ENCODE results near the gene ADAMTSL2.
"Not testable (repeated sequence)": the region's sequence is repeated elsewhere in the genome, so short reads cannot be mapped to it uniquely, and the experiment has no call there.

The ADAMTSL2 gene

GRCh38 chr9:133558191-133559126 is 24.0 kb downstream of the ADAMTSL2 start:
- no peak for DNase-seq (ENCODE audit: low spot score)

GRCh38 chr9:133560311-133560710 is 25.8 kb downstream of the ADAMTSL2 start:
- no peak for DNase-seq (ENCODE audit: low spot score)

- DNase-seq (ENCODE audit: low spot score), result no peak
Observed at GRCh38 chr9:133560944-133561343, 26.4 kb downstream of the ADAMTSL2 start.

GRCh38 chr9:133561976-133562554 is 27.6 kb downstream of the ADAMTSL2 start:
- no peak for DNase-seq (ENCODE audit: low spot score)

GRCh38 chr9:133562611-133563290 is 28.2 kb downstream of the ADAMTSL2 start:
- no peak for DNase-seq (ENCODE audit: low spot score)

GRCh38 chr9:133563291-133563796 is 28.8 kb downstream of the ADAMTSL2 start:
- no peak for DNase-seq (ENCODE audit: low spot score)

- DNase-seq (ENCODE audit: low spot score), result not testable (repeated sequence)
Observed at GRCh38 chr9:133563814-133564213, 29.3 kb downstream of the ADAMTSL2 start.

- no peak for DNase-seq (ENCODE audit: low spot score)
Observed at GRCh38 chr9:133564451-133565116, 30.1 kb downstream of the ADAMTSL2 start.

GRCh38 chr9:133566382-133566781 is 31.9 kb downstream of the ADAMTSL2 start:
- DNase-seq (ENCODE audit: low spot score), result no peak

GRCh38 chr9:133566817-133567216 is 32.3 kb downstream of the ADAMTSL2 start:
- DNase-seq (ENCODE audit: low spot score), result no peak

GRCh38 chr9:133568186-133568585 is 33.7 kb downstream of the ADAMTSL2 start:
- no peak for DNase-seq (ENCODE audit: low spot score)

GRCh38 chr9:133569121-133569785 is 34.7 kb downstream of the ADAMTSL2 start:
- no peak for DNase-seq (ENCODE audit: low spot score)

- no peak for DNase-seq (ENCODE audit: low spot score)
Observed at GRCh38 chr9:133569891-133570690, 35.6 kb downstream of the ADAMTSL2 start.

GRCh38 chr9:133570691-133571080 is 36.2 kb downstream of the ADAMTSL2 start:
- no peak for DNase-seq (ENCODE audit: low spot score)

- no peak for DNase-seq (ENCODE audit: low spot score)
Observed at GRCh38 chr9:133571391-133571890, 36.9 kb downstream of the ADAMTSL2 start.

- no peak for DNase-seq (ENCODE audit: low spot score)
Observed at GRCh38 chr9:133571896-133572595, 37.5 kb downstream of the ADAMTSL2 start.

GRCh38 chr9:133572821-133573361 is 38.4 kb downstream of the ADAMTSL2 start:
- no peak for DNase-seq (ENCODE audit: low spot score)

- no peak for DNase-seq (ENCODE audit: low spot score)
Observed at GRCh38 chr9:133573791-133574515, 39.4 kb downstream of the ADAMTSL2 start.

GRCh38 chr9:133574771-133575170 is 40.3 kb downstream of the ADAMTSL2 start:
- no peak for DNase-seq (ENCODE audit: low spot score)

Measured in HuH-7 (cell line).